ENCODE results near the gene ARHGAP18.

GRCh38 chr6:129711271-129711631 lies 1.3 kb upstream of the ARHGAP18 start:
- TF ChIP-seq EZH2 (IDR thresholded peaks at IDR 0.05; ENCODE audit: insufficient read depth, low read length) (no peak), CTCF (IDR thresholded peaks at IDR 0.05; ENCODE audit: insufficient read depth, low read depth, low read length) (no peak)
